UCSD-AML1 (cell line): ENCODE data around the gene DDX4.
"Not testable (repeated sequence)": the region's sequence is repeated elsewhere in the genome, so short reads cannot be mapped to it uniquely, and the experiment has no call there.

Experiments
- DNase-seq: peaks from one replicate; lab custom pipeline; 2025; ENCODE audit not compliant: unreplicated experiment; lab: John Stamatoyannopoulos, UW

DDX4 gene

DNA sequence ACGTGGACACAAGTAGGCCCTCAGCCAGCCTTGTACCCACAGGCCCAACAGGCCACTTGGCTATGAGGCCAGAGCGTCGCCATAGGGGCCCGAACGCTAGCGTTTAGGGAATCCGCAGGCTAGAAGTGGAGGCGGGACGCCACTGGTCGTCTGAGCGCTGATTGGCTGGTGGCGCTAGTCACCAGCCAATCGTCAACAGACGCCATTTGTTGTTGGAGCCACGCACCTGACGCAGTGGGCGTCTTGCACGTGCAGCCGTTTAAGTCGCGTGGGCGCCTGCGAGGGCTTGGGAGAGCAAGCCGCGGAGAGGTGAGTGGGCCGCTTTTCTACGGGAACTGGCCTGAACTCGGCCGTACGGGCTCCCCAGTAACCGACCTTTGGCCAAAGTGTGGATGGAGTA, at the start of gene DDX4:
Gene DDX4, plus strand, starts transcription at position 269 of the 400 bp plus-strand sequence. CDS start 903 bp downstream, outside the sequence.
- DNase-seq, result no peak

DNA sequence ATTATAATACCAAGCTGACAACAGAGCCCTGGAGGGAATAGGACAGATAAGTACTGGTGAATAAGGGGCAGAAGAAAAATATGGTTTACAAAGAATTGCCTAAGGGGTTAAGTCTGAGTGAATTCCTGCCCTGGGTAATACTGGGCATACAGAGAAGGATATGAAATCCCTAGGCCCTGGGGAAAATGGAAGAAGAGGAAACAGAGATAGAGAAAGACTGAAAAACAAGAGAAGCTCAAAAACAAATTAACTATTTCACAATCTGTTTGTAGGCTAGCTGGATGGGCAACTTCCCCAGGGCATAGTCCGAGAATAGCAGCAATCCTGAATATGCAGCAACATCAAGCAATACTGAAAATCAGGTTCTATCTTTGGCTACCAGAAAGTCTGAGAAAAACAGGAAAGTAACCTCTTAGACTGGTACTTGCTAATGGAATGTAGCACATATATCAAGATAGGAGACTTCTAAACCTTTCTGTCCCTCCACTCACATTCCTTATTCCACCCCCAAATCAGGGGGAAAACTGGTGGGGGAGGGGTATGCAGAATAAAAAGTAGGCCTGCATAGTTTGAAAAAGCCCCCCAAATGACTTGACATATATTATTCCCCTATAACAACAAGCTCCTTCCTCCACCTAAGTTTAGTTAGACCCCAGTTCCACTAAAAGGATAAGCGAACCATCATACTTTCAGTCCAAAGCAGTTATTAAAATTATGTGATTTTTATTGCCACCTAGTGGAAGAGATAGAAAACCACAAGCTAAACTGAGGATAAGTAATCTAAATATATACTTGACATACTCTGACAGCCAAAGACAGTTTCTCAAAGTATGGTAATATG, 46.4 kb upstream of the DDX4 start:
- DNase-seq, result no peak

DNA sequence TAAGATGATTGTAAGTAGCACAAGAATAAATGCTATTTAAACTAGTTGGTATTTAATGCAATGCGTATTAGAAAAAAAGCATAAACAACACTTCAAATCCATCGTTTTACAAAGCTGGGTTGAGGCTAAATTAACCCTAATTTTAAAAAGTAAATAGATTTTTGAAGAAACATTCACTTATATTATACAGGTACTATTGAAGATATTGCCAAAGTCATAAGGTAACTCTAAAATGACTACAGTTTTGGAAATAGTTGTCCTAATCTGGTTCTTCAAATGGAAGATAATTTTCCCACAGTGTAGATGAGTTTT, 45.8 kb upstream of the DDX4 start:
- DNase-seq, result no peak

DNA sequence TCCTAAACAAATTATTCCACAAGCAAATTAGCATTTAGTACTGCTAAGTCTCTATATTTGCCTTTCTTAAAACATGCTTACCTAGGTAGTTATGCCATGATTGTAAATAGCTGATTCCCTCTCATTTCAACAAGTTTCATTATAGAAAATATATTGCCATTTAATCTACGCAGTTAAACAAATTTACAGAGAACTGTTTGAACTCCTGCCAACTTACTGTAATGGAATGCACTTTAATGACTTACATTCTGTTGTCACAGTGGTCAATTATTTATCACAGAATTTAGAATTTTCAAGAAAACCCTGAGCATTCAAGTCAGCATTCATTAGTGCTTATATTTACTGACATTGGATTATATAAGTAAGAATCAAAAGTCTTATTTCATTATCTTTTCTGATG, 45.4 kb upstream of the DDX4 start:
- no peak for DNase-seq

DNA sequence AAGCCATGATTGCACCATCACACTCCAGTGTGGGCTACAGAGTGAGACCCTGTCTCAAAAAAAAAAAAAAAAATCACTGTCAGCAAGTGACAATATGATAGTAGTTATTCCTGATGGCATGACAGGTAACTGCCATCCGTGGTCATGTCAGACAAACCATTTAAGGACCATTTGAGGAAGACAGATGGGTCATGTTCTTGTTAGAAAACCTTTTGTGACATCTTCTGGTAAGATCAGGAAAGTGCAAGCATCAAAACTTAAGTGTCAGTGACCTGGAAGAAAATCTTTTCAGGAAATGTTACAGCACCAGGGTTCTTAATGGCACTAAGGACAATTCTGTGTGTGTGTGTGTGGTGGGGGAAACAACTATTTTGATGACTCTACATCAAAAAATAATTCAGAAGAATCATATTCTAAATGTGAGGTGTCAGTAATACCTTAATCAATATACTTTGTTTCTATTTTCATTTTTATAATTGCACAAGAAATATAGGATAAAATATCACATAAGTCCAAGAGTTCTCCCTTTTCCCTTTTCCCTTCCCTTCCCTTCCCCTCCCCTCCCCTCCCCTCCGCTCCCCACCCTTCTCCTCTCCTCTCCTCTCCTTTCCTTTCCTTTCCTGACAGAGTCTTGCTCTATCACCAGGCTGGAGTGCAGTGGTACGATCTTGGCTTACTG, 43.6 kb upstream of the DDX4 start:
- DNase-seq, result no peak

DNA sequence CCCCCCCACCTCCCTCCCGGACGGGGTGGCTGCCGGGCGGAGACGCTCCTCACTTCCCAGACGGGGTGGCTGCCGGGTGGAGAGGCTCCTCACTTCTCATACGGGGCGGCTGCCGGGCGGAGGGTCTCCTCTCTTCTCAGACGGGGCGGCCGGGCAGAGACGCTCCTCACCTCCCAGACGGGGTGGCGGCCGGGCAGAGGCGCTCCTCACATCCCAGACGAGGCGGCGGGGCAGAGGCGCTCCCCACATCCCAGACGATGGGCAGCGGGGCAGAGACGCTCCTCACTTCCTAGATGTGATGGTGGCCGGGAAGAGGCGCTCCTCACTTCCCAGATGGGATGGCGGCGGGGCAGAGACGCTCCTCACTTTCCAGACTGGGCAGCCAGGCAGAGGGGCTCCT, 41.2 kb upstream of the DDX4 start:
- not testable (repeated sequence) for DNase-seq

DNA sequence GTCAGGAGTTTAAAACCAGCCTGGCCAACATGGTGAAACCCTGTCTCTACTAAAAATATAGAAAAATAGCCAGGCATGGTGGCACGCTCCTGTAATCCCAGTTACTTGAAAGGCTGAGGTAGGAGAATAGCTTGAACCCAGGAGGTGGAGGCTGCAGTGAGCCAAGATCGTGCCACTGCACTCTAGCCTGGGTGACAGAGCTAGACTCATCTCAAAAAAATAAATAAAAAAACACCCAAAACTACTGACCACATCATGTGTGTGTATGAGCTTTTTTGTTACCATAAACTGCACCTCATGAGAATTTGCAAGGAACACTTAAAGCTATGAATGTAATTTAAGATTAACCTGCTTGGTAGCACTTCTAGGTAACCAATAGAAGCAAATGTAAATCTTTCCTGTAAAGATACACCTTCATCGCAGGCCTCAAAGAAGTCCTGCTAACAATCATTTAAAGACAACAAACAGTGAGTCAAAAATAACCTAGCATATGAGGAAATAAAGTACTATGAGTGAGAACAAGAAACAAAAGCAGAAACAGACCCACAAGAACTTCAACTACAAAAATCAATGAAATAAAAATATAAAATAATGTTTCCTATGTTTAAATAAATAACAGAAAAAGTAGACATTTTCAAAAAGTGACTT, 38.7 kb upstream of the DDX4 start:
- no peak for DNase-seq

DNA sequence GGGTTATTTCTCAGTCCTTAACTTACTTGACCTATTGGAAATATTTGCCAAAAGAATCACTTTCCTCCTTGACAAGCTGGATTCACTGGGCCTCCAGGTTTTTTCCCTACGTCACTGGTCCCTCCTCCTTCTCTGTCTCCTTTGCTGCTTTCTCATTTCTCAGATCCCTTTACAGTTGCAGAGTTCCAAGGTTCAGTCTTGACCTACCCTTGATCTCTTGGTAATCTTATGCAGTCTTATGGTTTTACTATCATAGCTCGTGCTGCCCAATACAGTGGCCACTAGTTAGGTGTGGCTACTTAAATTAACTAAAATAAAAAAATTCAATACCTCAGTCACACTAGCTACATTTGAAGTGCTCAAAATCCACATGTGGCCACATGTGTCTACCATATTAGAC, 37.1 kb upstream of the DDX4 start:
- DNase-seq, result no peak

DNA sequence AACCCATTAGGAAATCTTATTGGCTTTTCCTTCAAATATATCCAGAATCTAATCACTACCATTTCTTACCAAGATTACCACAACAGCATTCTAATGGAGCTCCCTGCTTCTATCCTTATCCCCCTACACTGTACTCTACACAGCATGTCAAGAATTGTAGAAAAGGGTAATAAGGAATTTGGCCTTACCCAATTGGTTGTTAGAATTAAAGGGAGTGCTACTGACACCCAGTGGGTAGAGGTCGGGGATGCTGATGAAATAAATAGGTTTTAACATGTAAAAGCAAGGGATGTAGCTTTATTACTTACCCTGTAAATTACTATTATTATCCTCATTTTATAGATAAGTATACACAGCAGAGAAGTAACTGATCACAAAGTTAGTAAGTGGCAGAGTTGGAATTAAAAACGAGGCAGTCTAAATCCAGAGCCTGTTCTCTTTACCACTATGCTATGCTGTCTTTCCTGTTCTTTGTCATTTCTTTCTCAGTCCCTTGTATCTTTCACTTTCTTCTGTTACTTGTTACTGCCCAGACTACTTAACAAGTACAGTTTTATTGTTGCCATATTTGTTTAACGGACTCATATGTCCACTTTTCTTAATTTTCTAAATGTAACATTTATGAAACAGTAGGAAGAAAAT, 36.3 kb upstream of the DDX4 start:
- no peak for DNase-seq

DNA sequence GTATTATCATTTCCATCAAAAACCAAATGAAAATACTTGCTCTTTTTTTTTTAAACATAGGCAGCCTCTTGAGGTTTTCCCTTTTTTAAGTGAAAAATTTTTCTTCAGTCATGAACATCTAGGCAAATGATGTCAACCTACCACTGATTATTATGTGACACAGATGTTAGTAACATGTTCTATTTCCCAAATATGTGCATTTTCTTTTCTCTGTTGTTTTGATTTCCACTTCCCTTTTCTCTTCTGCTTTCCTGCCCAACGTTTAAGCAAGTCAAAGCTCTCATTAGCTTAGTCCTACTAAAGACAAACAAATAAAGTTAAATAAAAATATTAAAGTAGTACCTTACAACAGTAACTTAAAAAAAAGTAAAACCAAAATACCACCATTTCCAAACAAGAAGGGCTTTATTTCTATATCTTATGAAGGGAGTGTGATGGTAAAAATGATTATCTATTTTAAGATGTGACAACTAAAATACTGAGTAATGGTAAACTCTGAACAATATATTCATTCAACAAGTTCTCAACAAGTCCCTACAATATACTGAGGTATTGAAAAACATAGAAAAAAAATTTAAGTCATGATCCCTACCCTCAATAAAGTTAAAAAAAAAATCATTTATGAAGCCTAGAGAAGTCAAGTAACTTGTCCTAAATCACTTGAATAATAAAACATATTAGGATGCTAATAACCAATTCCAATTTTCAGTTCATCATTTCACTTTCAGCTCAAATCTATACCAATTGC, 35.1 kb upstream of the DDX4 start:
- DNase-seq, result no peak

DNA sequence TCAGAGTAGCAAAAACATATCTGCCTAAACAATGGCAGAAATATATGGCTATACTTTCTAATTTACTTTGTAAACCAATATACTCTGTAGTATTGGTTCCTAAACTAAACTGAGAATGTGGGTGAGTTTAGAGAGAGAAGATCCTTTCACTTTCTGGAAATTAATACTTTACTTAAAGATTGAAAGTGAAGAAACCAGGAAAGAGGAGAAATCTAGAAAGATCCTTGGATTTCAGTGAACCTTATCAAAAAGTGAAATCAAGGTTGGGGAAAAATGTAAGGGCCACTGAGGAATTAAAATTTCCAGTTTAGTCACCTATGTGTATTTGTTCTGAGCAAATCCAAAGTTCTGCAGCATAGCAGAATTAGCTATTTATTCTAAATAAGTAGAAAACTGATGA, 31.6 kb upstream of the DDX4 start:
- no peak for DNase-seq

DNA sequence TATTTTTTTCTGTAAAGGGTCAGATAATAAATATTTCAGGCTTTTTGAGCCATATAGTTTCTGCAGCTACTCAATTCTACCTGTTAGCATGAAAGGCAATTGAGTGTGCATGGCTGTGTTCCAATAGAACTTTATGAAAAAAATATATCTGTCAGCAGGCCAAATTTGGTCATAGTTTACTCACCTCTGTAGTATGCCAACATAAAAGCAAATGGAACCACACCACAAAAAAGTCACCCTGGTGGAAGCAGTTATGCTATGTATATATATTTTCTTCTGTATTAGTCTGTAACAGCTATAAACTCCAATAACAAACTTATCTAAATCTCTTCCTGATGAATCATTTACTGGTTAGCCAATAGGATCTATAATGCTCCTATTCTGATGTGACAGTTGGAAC, 29.1 kb upstream of the DDX4 start:
- DNase-seq, result no peak

DNA sequence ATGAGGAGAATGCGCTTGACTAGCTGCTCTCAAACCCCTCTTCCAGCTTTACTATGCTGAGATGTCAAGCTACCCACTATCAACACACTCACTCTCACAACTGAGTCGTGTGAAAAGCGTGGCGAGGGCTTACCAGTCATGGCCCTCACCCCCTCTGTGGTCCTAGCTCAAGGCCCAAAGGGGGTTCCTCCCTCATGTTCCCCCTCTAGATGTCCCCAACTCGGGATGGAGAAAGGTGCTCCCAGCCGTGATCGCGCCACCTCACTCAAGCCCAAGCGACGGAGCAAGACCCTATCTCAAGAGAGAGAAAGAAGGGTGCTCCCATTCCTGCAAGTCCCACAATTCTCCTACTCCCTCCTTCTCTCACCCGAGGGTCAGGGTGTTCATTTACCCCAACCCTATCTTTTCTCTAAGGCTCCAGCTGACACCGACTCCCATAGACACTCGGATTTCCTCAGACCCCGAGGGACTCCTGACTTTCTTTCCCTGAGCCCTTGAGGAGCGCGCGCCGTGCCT, 26.3 kb upstream of the DDX4 start:
- peak; percentile 29 for DNase-seq

DNA sequence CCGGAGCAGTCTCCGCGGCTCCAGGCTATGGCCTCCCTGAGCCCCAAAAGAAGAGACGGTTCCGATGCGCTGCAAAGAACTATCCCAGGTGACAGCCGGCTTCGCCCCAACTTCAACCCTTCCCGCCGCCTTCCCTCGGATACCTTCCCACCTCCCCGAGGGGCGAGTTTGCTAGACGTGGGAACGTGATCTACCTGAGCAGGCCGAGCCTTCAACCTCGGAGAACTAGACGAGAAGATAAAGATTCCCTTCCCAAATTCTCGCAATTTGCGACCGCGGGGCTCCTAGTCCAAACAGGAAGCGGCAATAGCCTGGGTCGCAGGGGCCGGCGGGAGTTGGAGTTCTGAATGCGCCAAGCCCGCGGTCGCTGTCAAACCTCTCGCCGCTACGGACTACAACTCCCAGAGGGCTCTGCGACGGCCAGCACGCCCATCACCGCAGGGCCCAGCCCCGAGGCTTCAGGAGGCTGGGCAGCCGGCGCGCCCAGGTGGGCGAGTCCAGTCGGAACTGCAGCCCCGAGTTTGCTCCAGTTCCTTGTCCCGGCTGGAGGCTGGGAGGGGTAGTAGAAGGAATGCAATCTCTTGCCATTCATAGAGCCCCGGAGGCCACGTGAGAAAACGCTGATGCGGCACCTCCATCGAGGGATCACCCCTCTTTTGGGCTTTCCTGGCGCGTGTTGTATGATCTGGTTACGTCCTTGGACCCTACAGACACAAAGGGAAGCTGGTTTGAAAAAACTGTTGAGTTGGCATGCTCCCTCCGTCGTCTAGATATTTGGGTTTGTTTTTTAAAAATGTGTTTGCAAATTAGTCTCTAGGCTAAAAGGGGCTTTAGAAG, 25.6 kb upstream of the DDX4 start, which contains the start of gene SLC38A9:
Gene SLC38A9, minus strand, starts transcription at position 302 of the 837 bp plus-strand sequence. CDS start 14,366 bp downstream, outside the sequence.
- DNase-seq, result peak; percentile 92

DNA sequence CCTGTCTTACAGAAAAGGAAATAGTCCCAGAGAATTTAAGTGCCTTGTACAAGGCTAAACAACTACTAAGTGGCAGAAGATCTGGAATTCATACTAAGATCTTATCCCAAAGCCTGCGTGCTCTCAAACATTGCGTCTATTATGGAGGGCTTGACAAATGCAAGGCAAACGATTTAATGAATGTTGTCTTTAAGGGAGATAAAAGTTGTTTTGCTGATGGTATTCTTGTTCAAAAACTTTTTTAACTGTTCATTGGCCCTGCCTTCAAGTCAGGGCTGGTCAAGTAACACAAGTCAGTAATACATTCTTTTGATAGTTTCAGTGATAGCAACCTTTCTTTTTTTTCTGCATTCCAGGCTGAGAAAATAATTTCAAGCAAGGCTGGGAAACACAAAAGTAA, 24.0 kb upstream of the DDX4 start:
- DNase-seq, result no peak

DNA sequence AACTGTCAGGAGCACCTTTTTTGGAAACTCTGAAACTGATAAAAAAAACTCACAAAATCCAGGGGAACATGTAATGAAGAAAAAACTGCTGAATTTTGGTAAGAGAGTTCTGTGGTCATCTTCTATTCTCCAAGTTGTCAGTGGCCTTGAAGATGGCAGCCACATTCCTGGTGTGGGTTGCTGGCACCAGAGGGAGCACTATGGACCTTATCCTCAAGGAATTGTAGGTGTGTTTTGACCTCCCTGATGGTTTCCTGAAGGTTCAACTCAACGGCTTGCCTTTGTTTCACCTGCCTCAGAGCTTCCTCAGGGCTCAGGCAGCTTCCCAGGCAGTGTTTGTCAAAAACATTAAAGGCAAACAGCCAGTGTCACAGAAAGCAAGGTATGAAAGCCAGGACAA, 23.5 kb upstream of the DDX4 start:
- no peak for DNase-seq

DNA sequence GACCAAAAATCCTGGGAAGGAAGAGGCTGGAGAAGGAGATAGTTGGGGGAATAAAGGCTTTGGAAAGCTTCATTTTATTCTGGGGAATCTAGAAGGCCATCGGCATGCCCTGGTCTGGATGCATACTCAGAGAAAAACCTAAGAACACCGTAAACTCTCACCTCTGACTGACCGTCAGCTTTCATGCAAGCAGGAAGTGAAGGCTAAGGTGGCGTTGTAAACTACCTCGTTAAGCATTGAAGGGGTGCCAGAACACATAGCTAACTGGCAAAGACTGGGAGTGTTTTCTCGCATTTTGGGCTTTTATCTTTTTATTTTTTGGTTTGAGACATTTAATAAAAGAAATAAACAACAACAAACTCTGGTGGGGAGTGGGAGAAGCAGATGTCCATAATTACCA, 23.1 kb upstream of the DDX4 start:
- DNase-seq, result no peak

DNA sequence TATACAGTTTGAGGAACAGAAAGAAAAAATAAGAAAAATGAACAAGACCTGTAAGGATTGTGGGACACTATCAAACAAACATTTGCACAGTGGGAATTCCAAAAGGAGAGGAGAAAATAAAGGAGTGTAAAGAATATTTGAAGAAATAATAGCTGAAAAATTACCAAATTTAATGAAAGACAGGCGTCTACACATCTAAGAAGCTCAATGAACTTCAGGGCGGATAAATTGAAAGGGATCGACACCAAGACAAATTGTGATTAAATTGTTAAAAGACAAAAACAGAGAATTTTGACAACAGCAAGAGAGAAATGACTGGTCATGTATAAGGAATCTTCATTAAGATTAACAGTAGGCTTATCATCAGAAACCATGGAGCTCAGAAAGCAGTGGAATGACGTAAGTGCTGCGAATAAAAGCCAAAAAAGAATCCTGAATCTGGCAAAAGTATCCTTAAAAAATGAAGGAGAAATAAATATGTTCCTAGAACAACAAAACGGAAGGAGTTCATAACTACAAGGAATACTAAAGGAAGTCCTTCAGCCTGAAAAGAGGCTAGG, 22.3 kb upstream of the DDX4 start:
- DNase-seq, result no peak

DNA sequence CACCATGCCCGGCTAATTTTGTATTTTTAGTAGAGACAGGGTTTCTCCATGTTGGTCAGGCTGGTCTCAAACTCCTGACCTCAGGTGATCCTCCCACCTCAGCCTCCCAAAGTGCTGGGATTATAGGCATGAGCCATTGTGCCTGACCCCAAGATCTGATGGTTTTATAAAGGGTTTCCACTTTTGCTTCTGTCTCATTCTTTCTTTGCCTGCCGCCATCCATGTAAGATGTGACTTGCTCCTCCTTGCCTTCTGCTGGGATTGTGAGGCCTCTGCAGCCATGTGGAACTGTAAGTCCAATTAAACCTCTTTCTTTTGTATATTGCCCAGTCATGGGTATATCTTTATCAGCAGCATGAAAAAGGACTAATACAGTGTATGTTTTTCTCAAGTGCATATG, 18.8 kb upstream of the DDX4 start:
- DNase-seq, result not testable (repeated sequence)
